Measurements from ENCODE around the gene MEA1.

The MEA1 gene

GRCh38 chr6:43020847-43021246 lies 7.1 kb upstream of the MEA1 start:
- Histone ChIP-seq H3K36me3 (ENCODE audit: control insufficient read depth in 1 of 2, insufficient read depth in 2 of 2, low read depth in 1 of 2, low read length in 2 of 2) (peaks cover 62 to 70% of the 10 kb centered on the region in 2 experiments), H3K4me1 (ENCODE audit: control insufficient read depth, insufficient read depth, low read depth, low read length) (peaks cover 31% of the 10 kb centered on the region), H2BK15ac (ENCODE audit: low read depth, poor library complexity, severe bottlenecking) (no peak overlapping the region), H2BK5ac (ENCODE audit: low read depth, low read length, poor library complexity, severe bottlenecking) (no peak overlapping the region), H4K91ac (ENCODE audit: low read length) (peak overlapping the region; percentile 0), H3K9ac (ENCODE audit: low read length) (peak overlapping the region; percentile 98), H2BK12ac (ENCODE audit: low read length in 2 of 2) (no peak overlapping the region), H2BK120ac (ENCODE audit: low read depth, low read length) (no peak overlapping the region), H3K23ac (ENCODE audit: low read length in 2 of 2) (no peak overlapping the region), H3K4ac (ENCODE audit: low read depth in 1 of 2, low read length in 2 of 2) (peak overlapping the region in 1 of 2 experiments; percentile 81), H3K79me1 (replicated peaks; ENCODE audit: low read length, poor library complexity, severe bottlenecking) (peaks cover 24% of the 10 kb centered on the region), H3K27ac (ENCODE audit: low read length, poor library complexity, severe bottlenecking) (peak overlapping the region; percentile 78), H4K8ac (ENCODE audit: low read length) (peak overlapping the region; percentile 20), H2AFZ (ENCODE audit: low read depth, low read length) (no peak overlapping the region), H3K14ac (ENCODE audit: low read length in 2 of 2) (no peak overlapping the region), H3K4me2 (ENCODE audit: low read length, poor library complexity, severe bottlenecking) (peak overlapping the region; percentile 86), H3K4me3 (ENCODE audit: insufficient read depth in 1 of 2, low read depth in 1 of 2, low read length in 2 of 2) (peak overlapping the region in 1 of 2 experiments; percentile 98), H3K27me3 (ENCODE audit: control insufficient read depth in 1 of 2, insufficient read depth in 1 of 2, low read length in 2 of 2) (no peaks in the 10 kb centered on the region), H3K9me3 (ENCODE audit: control insufficient read depth, low read length) (no peaks in the 10 kb centered on the region), H2AK5ac (ENCODE audit: low read length, severe bottlenecking) (peak overlapping the region; percentile 86), H3K18ac (ENCODE audit: low read depth in 1 of 2, low read length in 2 of 2) (no peak overlapping the region)
- 57% methylated on average over 1 of the region's 5 CpGs for WGBS
- peak; percentile 44 for DNase-seq

GRCh38 chr6:43020052-43020705 lies 6.4 kb upstream of the MEA1 start:
- Histone ChIP-seq H2BK15ac (ENCODE audit: low read depth, poor library complexity, severe bottlenecking) (no peak overlapping the region), H2AFZ (ENCODE audit: low read depth, low read length) (no peak overlapping the region), H3K4me3 (ENCODE audit: insufficient read depth in 1 of 2, low read depth in 1 of 2, low read length in 2 of 2) (no peak overlapping the region), H3K4me2 (ENCODE audit: low read length, poor library complexity, severe bottlenecking) (no peak overlapping the region), H2BK12ac (ENCODE audit: low read length in 2 of 2) (no peak overlapping the region), H4K8ac (ENCODE audit: low read length) (no peak overlapping the region), H3K4me1 (ENCODE audit: control insufficient read depth, insufficient read depth, low read depth, low read length) (peaks cover 34% of the 10 kb centered on the region), H3K23ac (ENCODE audit: low read length in 2 of 2) (no peak overlapping the region), H3K27ac (ENCODE audit: low read length, poor library complexity, severe bottlenecking) (no peak overlapping the region), H3K79me1 (replicated peaks; ENCODE audit: low read length, poor library complexity, severe bottlenecking) (peaks cover 24% of the 10 kb centered on the region), H3K36me3 (ENCODE audit: control insufficient read depth in 1 of 2, insufficient read depth in 2 of 2, low read depth in 1 of 2, low read length in 2 of 2) (peaks cover 57 to 66% of the 10 kb centered on the region in 2 experiments), H2AK5ac (ENCODE audit: low read length, severe bottlenecking) (no peak overlapping the region), H3K18ac (ENCODE audit: low read depth in 1 of 2, low read length in 2 of 2) (no peak overlapping the region), H2BK120ac (ENCODE audit: low read depth, low read length) (no peak overlapping the region), H3K4ac (ENCODE audit: low read depth in 1 of 2, low read length in 2 of 2) (no peak overlapping the region), H3K14ac (ENCODE audit: low read length in 2 of 2) (no peak overlapping the region), H4K91ac (ENCODE audit: low read length) (no peak overlapping the region), H2BK5ac (ENCODE audit: low read depth, low read length, poor library complexity, severe bottlenecking) (no peak overlapping the region), H3K27me3 (ENCODE audit: control insufficient read depth in 1 of 2, insufficient read depth in 1 of 2, low read length in 2 of 2) (no peaks in the 10 kb centered on the region), H3K9me3 (ENCODE audit: control insufficient read depth, low read length) (no peaks in the 10 kb centered on the region), H3K9ac (ENCODE audit: low read length) (peak overlapping the region; percentile 98)
- 100% methylated on average over 2 of the region's 3 CpGs for WGBS
- no peak for DNase-seq

- Histone ChIP-seq H4K91ac (ENCODE audit: low read length) (no peak overlapping the region), H3K27ac (ENCODE audit: low read length, poor library complexity, severe bottlenecking) (no peak overlapping the region), H3K18ac (ENCODE audit: low read depth in 1 of 2, low read length in 2 of 2) (no peak overlapping the region), H2AK5ac (ENCODE audit: low read length, severe bottlenecking) (no peak overlapping the region), H3K36me3 (ENCODE audit: control insufficient read depth in 1 of 2, insufficient read depth in 2 of 2, low read depth in 1 of 2, low read length in 2 of 2) (peaks cover 49 to 56% of the 10 kb centered on the region in 2 experiments), H3K27me3 (ENCODE audit: control insufficient read depth in 1 of 2, insufficient read depth in 1 of 2, low read length in 2 of 2) (no peaks in the 10 kb centered on the region), H3K4me1 (ENCODE audit: control insufficient read depth, insufficient read depth, low read depth, low read length) (peaks cover 34% of the 10 kb centered on the region), H2BK5ac (ENCODE audit: low read depth, low read length, poor library complexity, severe bottlenecking) (no peak overlapping the region), H3K14ac (ENCODE audit: low read length in 2 of 2) (no peak overlapping the region), H3K4ac (ENCODE audit: low read depth in 1 of 2, low read length in 2 of 2) (no peak overlapping the region), H3K23ac (ENCODE audit: low read length in 2 of 2) (no peak overlapping the region), H3K9me3 (ENCODE audit: control insufficient read depth, low read length) (no peaks in the 10 kb centered on the region), H3K4me3 (ENCODE audit: insufficient read depth in 1 of 2, low read depth in 1 of 2, low read length in 2 of 2) (no peak overlapping the region), H4K8ac (ENCODE audit: low read length) (no peak overlapping the region), H2AFZ (ENCODE audit: low read depth, low read length) (no peak overlapping the region), H2BK12ac (ENCODE audit: low read length in 2 of 2) (no peak overlapping the region), H3K9ac (ENCODE audit: low read length) (peak overlapping the region; percentile 98), H2BK120ac (ENCODE audit: low read depth, low read length) (no peak overlapping the region), H3K4me2 (ENCODE audit: low read length, poor library complexity, severe bottlenecking) (no peak overlapping the region), H2BK15ac (ENCODE audit: low read depth, poor library complexity, severe bottlenecking) (no peak overlapping the region), H3K79me1 (replicated peaks; ENCODE audit: low read length, poor library complexity, severe bottlenecking) (peaks cover 21% of the 10 kb centered on the region)
- DNase-seq = no peak
- WGBS = 100% methylated on average over 2 of the region's 2 CpGs
These were observed 5.4 kb upstream of the MEA1 start for GRCh38 chr6:43019152-43019551.

- DNase-seq = no peak
- Histone ChIP-seq H3K36me3 (ENCODE audit: control insufficient read depth in 1 of 2, insufficient read depth in 2 of 2, low read depth in 1 of 2, low read length in 2 of 2) (peaks cover 49 to 54% of the 10 kb centered on the region in 2 experiments), H3K4me3 (ENCODE audit: insufficient read depth in 1 of 2, low read depth in 1 of 2, low read length in 2 of 2) (peak overlapping the region in 1 of 2 experiments; percentile 58), H3K23ac (ENCODE audit: low read length in 2 of 2) (no peak overlapping the region), H3K27ac (ENCODE audit: low read length, poor library complexity, severe bottlenecking) (no peak overlapping the region), H3K18ac (ENCODE audit: low read depth in 1 of 2, low read length in 2 of 2) (no peak overlapping the region), H2BK12ac (ENCODE audit: low read length in 2 of 2) (no peak overlapping the region), H3K14ac (ENCODE audit: low read length in 2 of 2) (no peak overlapping the region), H4K91ac (ENCODE audit: low read length) (peak overlapping the region; percentile 28), H2AFZ (ENCODE audit: low read depth, low read length) (no peak overlapping the region), H3K79me1 (replicated peaks; ENCODE audit: low read length, poor library complexity, severe bottlenecking) (peaks cover 24% of the 10 kb centered on the region), H3K9ac (ENCODE audit: low read length) (peak overlapping the region; percentile 60), H2AK5ac (ENCODE audit: low read length, severe bottlenecking) (no peak overlapping the region), H3K4me2 (ENCODE audit: low read length, poor library complexity, severe bottlenecking) (no peak overlapping the region), H2BK15ac (ENCODE audit: low read depth, poor library complexity, severe bottlenecking) (no peak overlapping the region), H4K8ac (ENCODE audit: low read length) (peak overlapping the region; percentile 32), H3K4ac (ENCODE audit: low read depth in 1 of 2, low read length in 2 of 2) (peak overlapping the region in 1 of 2 experiments; percentile 6), H3K9me3 (ENCODE audit: control insufficient read depth, low read length) (no peaks in the 10 kb centered on the region), H3K4me1 (ENCODE audit: control insufficient read depth, insufficient read depth, low read depth, low read length) (peaks cover 37% of the 10 kb centered on the region), H2BK120ac (ENCODE audit: low read depth, low read length) (no peak overlapping the region), H3K27me3 (ENCODE audit: control insufficient read depth in 1 of 2, insufficient read depth in 1 of 2, low read length in 2 of 2) (no peaks in the 10 kb centered on the region), H2BK5ac (ENCODE audit: low read depth, low read length, poor library complexity, severe bottlenecking) (no peak overlapping the region)
- 97% methylated on average over 12 of the region's 12 CpGs for WGBS
These were observed 3.2 kb upstream of the MEA1 start for GRCh38 chr6:43016943-43017334.
